ENCODE measurements around the gene MYDGF.

MYDGF gene

GRCh38 chr19:4660181-4660791 lies 9.9 kb downstream of the MYDGF start:
- Histone ChIP-seq H3K9ac (ENCODE audit: insufficient read length) (no peak overlapping the region), H3K36me3 (ENCODE audit: insufficient read depth, low read length) (peaks cover 18% of the 10 kb centered on the region; the same call in 1 of the 2 replicates), H3K27ac (no peak overlapping the region), H3K9me3 (ENCODE audit: low read depth, low read length) (no peaks in the 10 kb centered on the region), H3K4me3 (no peak overlapping the region)
- DNase-seq (ENCODE audit: low read depth, low spot score) = no peak
- no peak for TF ChIP-seq EZH2 (IDR thresholded peaks at IDR 0.05)
- TF ChIP-seq FOXP2 (optimal IDR thresholded peaks at IDR 0.05; ENCODE audit: control extremely low read depth, extremely low read length, insufficient read depth) = no peak
- no peak for TF ChIP-seq POLR2AphosphoS5 (IDR thresholded peaks at IDR 0.05; ENCODE audit: borderline replicate concordance, low read depth, low read length)

GRCh38 chr19:4657835-4658234 lies 12.3 kb downstream of the MYDGF start:
- H3K27ac ChIP-seq = no peak overlapping the region
- no peak overlapping the region for H3K9ac ChIP-seq (ENCODE audit: insufficient read length)
- no peaks in the 10 kb centered on the region for H3K9me3 ChIP-seq (ENCODE audit: low read depth, low read length)
- TF ChIP-seq POLR2AphosphoS5 (IDR thresholded peaks at IDR 0.05; ENCODE audit: borderline replicate concordance, low read depth, low read length) = no peak
- no peak for TF ChIP-seq EZH2 (IDR thresholded peaks at IDR 0.05)
- no peak for TF ChIP-seq FOXP2 (optimal IDR thresholded peaks at IDR 0.05; ENCODE audit: control extremely low read depth, extremely low read length, insufficient read depth)
- no peak overlapping the region for H3K4me3 ChIP-seq
- DNase-seq (ENCODE audit: low read depth, low spot score) = no peak
- H3K36me3 ChIP-seq (ENCODE audit: insufficient read depth, low read length) = peaks cover 11% of the 10 kb centered on the region; the same call in 1 of the 2 replicates

GRCh38 chr19:4657262-4657661 lies 12.9 kb downstream of the MYDGF start:
- no peak overlapping the region for H3K27ac ChIP-seq
- peaks cover 11% of the 10 kb centered on the region; the same call in 1 of the 2 replicates for H3K36me3 ChIP-seq (ENCODE audit: insufficient read depth, low read length)
- no peak for DNase-seq (ENCODE audit: low read depth, low spot score)
- no peaks in the 10 kb centered on the region for H3K9me3 ChIP-seq (ENCODE audit: low read depth, low read length)
- H3K4me3 ChIP-seq = no peak overlapping the region
- H3K9ac ChIP-seq (ENCODE audit: insufficient read length) = no peak overlapping the region
- TF ChIP-seq EZH2 (IDR thresholded peaks at IDR 0.05) = no peak
- no peak for TF ChIP-seq POLR2AphosphoS5 (IDR thresholded peaks at IDR 0.05; ENCODE audit: borderline replicate concordance, low read depth, low read length)
- no peak for TF ChIP-seq FOXP2 (optimal IDR thresholded peaks at IDR 0.05; ENCODE audit: control extremely low read depth, extremely low read length, insufficient read depth)

GRCh38 chr19:4656102-4656501 lies 14.0 kb downstream of the MYDGF start:
- DNase-seq (ENCODE audit: low read depth, low spot score) = no peak
- Histone ChIP-seq H3K27ac (no peak overlapping the region), H3K9me3 (ENCODE audit: low read depth, low read length) (no peaks in the 10 kb centered on the region), H3K4me3 (no peak overlapping the region), H3K9ac (ENCODE audit: insufficient read length) (no peak overlapping the region), H3K36me3 (ENCODE audit: insufficient read depth, low read length) (peaks cover 11% of the 10 kb centered on the region; the same call in 1 of the 2 replicates)
- no peak for TF ChIP-seq FOXP2 (optimal IDR thresholded peaks at IDR 0.05; ENCODE audit: control extremely low read depth, extremely low read length, insufficient read depth)
- no peak for TF ChIP-seq EZH2 (IDR thresholded peaks at IDR 0.05)
- no peak for TF ChIP-seq POLR2AphosphoS5 (IDR thresholded peaks at IDR 0.05; ENCODE audit: borderline replicate concordance, low read depth, low read length)

- no peaks in the 10 kb centered on the region for H3K9me3 ChIP-seq (ENCODE audit: low read depth, low read length)
- no peak for DNase-seq (ENCODE audit: low read depth, low spot score)
- TF ChIP-seq FOXP2 (optimal IDR thresholded peaks at IDR 0.05; ENCODE audit: control extremely low read depth, extremely low read length, insufficient read depth) = no peak
- TF ChIP-seq EZH2 (IDR thresholded peaks at IDR 0.05) = no peak
- peaks cover 8% of the 10 kb centered on the region; the same call in 1 of the 2 replicates for H3K36me3 ChIP-seq (ENCODE audit: insufficient read depth, low read length)
- no peak overlapping the region for H3K4me3 ChIP-seq
- no peak overlapping the region for H3K9ac ChIP-seq (ENCODE audit: insufficient read length)
- H3K27ac ChIP-seq = peak overlapping the region; percentile 42; the same call in 1 of the 2 replicates
These were observed 15.4 kb downstream of the MYDGF start for GRCh38 chr19:4654437-4655361.

- no peak for DNase-seq (ENCODE audit: low read depth, low spot score)
- H3K36me3 ChIP-seq (ENCODE audit: insufficient read depth, low read length) = peaks cover 4% of the 10 kb centered on the region; the same call in 1 of the 2 replicates
- H3K9me3 ChIP-seq (ENCODE audit: low read depth, low read length) = no peaks in the 10 kb centered on the region
- H3K4me3 ChIP-seq = no peak overlapping the region
- no peak overlapping the region for H3K9ac ChIP-seq (ENCODE audit: insufficient read length)
- no peak for TF ChIP-seq EZH2 (IDR thresholded peaks at IDR 0.05)
- TF ChIP-seq POLR2AphosphoS5 (IDR thresholded peaks at IDR 0.05; ENCODE audit: borderline replicate concordance, low read depth, low read length) = no peak
- no peak for TF ChIP-seq FOXP2 (optimal IDR thresholded peaks at IDR 0.05; ENCODE audit: control extremely low read depth, extremely low read length, insufficient read depth)
- H3K27ac ChIP-seq = no peak overlapping the region
These were observed 16.2 kb downstream of the MYDGF start for GRCh38 chr19:4653793-4654436.

- DNase-seq (ENCODE audit: low read depth, low spot score) = no peak
- no peaks in the 10 kb centered on the region; the same call in 1 of the 2 replicates for H3K36me3 ChIP-seq (ENCODE audit: insufficient read depth, low read length)
- no peak overlapping the region for H3K9ac ChIP-seq (ENCODE audit: insufficient read length)
- H3K27ac ChIP-seq = no peak overlapping the region
- no peaks in the 10 kb centered on the region for H3K9me3 ChIP-seq (ENCODE audit: low read depth, low read length)
- TF ChIP-seq POLR2AphosphoS5 (IDR thresholded peaks at IDR 0.05; ENCODE audit: borderline replicate concordance, low read depth, low read length) (no peak), EZH2 (IDR thresholded peaks at IDR 0.05) (no peak), FOXP2 (optimal IDR thresholded peaks at IDR 0.05; ENCODE audit: control extremely low read depth, extremely low read length, insufficient read depth) (no peak)
- no peak overlapping the region for H3K4me3 ChIP-seq
These were observed 18.1 kb downstream of the MYDGF start for GRCh38 chr19:4652075-4652474.

GRCh38 chr19:4650159-4650558 lies 20.0 kb downstream of the MYDGF start:
- Histone ChIP-seq H3K9me3 (ENCODE audit: low read depth, low read length) (no peaks in the 10 kb centered on the region), H3K36me3 (ENCODE audit: insufficient read depth, low read length) (no peaks in the 10 kb centered on the region), H3K9ac (ENCODE audit: insufficient read length) (no peak overlapping the region), H3K27ac (no peak overlapping the region), H3K4me3 (no peak overlapping the region)
- DNase-seq (ENCODE audit: low read depth, low spot score) = no peak
- TF ChIP-seq POLR2AphosphoS5 (IDR thresholded peaks at IDR 0.05; ENCODE audit: borderline replicate concordance, low read depth, low read length) (no peak), FOXP2 (optimal IDR thresholded peaks at IDR 0.05; ENCODE audit: control extremely low read depth, extremely low read length, insufficient read depth) (no peak), EZH2 (IDR thresholded peaks at IDR 0.05) (no peak)

Data from SK-N-MC (cell line).